Umbilical cord (tissue), 2 donors: ENCODE data around the gene CCND2. TPM values are rescaled to one million over a fixed set of nuclear protein-coding genes. Genes with fewer than 3 reads are reported as not detected.

Experiments
- DNase-seq: peaks from one replicate; pipeline ENCODE4 v3.0.0-alpha.2; 2015; ENCODE audit warnings: low spot score
- total RNA-seq: library from RNA; depleted of rRNA; stranded (reverse); fragments of >200 nt; gene quantifications from one replicate; pipeline ENCODE4 v1.2.3, GENCODE V29; 2014; ENCODE audit warnings: low replicate concordance; ENCODE audit not compliant: insufficient read depth

CCND2 gene
- total RNA-seq, 1 donor from 2014 or later: 562 TPM

- peak; percentile 98 for DNase-seq
Measured at GRCh38 chr12:4276524-4277204, 3.1 kb downstream of the CCND2 start.

GRCh38 chr12:4277205-4277543 lies 3.6 kb downstream of the CCND2 start:
- no peak for DNase-seq

GRCh38 chr12:4277857-4278256 lies 4.3 kb downstream of the CCND2 start:
- DNase-seq: no peak

- peak; percentile 60 for DNase-seq
Measured at GRCh38 chr12:4278329-4279197, 5.0 kb downstream of the CCND2 start.

- no peak for DNase-seq
Measured at GRCh38 chr12:4279198-4279690, 5.7 kb downstream of the CCND2 start.

GRCh38 chr12:4280351-4281163 lies 7.0 kb downstream of the CCND2 start:
- DNase-seq: peak; percentile 80

GRCh38 chr12:4281173-4281654 lies 7.7 kb downstream of the CCND2 start:
- no peak for DNase-seq

- no peak for DNase-seq
Measured at GRCh38 chr12:4282103-4282891, 8.7 kb downstream of the CCND2 start.

GRCh38 chr12:4282892-4283511 lies 9.4 kb downstream of the CCND2 start:
- DNase-seq: no peak

GRCh38 chr12:4283512-4284255 lies 10.1 kb downstream of the CCND2 start:
- no peak for DNase-seq

- no peak for DNase-seq
Measured at GRCh38 chr12:4284306-4284705, 10.7 kb downstream of the CCND2 start.

GRCh38 chr12:4285070-4285469 lies 11.5 kb downstream of the CCND2 start:
- no peak for DNase-seq

GRCh38 chr12:4286228-4286627 lies 12.7 kb downstream of the CCND2 start:
- DNase-seq: no peak

GRCh38 chr12:4286771-4287317 lies 13.3 kb downstream of the CCND2 start:
- no peak for DNase-seq

- DNase-seq: no peak
Measured at GRCh38 chr12:4287325-4288211, 14.0 kb downstream of the CCND2 start.

- DNase-seq: no peak
Measured at GRCh38 chr12:4288296-4289131, 15.0 kb downstream of the CCND2 start.

- DNase-seq: no peak
Measured at GRCh38 chr12:4289231-4289878, 15.8 kb downstream of the CCND2 start.
